Nucleus accumbens (tissue), 56 donors: ENCODE measurements around the gene ZSCAN21.
A peak's percentile ranks its signal among the peaks of the same experiment; 100 is the strongest.
"Not testable (repeated sequence)": the region's sequence is repeated elsewhere in the genome, so short reads cannot be mapped to it uniquely, and the experiment has no call there.

Source experiments
- DNase-seq, 56 donors: peaks; one replicate each; lab custom pipeline; 2025; lab: John Stamatoyannopoulos, UW

Gene ZSCAN21

DNA sequence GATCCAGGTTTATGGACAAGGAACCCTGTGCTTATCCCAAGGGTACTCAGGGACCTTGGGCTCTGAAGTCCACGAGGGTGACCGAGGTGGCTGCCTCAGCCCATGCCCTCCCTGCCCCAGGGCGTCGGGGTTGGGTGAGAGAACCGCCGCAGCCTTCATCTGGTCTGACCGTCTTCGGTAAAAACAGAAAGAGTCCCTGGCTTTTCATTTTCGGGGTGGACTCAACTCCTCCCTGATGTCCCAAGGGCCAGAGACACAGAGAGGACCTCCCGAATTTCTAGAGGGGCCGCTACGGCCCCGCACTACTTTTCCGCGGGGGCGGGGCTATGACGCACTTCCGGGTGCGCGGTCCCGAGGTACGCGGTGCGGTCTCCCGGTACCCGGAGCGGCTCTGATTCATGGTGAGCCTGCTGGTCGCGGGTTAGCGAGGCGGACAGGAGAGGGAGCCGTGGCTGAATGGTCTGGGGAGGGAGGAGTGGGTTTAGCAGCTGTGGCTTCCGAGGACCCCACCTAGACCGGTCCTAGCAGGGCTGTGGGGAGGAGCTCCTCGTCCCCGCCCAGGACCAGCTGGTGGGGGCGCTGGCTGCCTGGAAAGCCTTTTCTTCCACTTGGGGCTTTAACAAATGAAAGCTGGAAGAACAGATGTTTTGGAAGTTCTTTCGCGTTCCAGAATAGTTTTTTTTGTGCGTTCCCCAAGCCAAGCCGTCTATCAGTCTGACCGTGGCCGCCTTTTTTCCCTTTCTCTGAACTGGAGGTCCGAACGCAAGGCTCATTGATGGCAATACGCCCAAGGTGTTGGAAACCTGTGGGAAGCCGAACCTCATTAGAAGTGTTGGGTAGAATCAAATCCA, at the start of gene ZSCAN21:
TSS of gene ZSCAN21 (plus strand) at position 334 of the 851 bp plus-strand sequence. CDS start 7,233 bp downstream, outside the sequence.
- DNase-seq = peak; percentile 15 to 89 (median 78)

- DNase-seq = no peak
These were observed 49.3 kb upstream of the ZSCAN21 start for GRCh38 chr7:100000239-100000638.

- peak in 53 of 56 donors; percentile 9 to 82 (median 50) for DNase-seq
These were observed 45.6 kb upstream of the ZSCAN21 start for GRCh38 chr7:100003711-100004661.

GRCh38 chr7:100007887-100008286, 41.7 kb upstream of the ZSCAN21 start:
- DNase-seq = no peak

- DNase-seq = no peak
These were observed 41.0 kb upstream of the ZSCAN21 start for GRCh38 chr7:100008525-100008924.

DNA sequence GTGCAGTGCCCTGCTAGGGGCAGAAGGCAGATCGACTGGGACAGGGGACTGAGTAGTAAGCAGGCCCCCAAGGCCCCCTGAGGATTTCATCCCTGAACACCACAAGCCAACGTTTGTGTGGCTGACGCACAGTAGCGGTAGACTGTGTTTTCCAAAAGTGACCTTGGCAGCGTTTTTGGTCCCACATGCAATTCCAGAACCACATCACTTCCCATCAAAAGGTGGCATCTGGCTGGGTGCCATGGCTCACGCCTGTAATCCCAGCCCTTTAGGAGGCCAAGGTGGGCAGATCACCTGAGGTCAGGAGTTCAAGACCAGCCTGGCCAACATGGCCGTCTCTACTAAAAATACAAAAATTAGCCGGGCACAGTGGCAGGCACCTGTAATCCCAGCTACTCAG, 39.6 kb upstream of the ZSCAN21 start:
- DNase-seq = not testable (repeated sequence)

DNA sequence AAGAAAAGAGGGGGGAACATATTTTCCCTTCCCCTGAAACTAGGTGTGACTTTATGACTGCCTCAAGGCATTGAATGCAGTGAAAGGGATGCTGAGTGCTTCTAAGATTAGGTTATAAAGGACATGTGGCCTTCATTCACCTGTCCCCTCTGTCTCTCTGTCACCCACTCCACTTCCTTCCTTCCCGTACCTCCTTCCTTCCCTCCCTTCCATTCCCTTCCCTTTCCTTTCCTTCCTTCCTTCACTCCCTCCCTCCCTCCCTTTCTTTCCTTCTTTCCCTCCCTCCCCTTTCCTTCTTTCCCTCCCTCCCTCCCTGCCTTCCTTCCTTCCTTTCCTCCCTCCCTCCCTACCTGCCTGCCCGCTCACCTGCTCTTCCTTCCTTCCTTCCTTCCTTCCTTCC, 38.7 kb upstream of the ZSCAN21 start:
- DNase-seq = no peak

- no peak for DNase-seq
These were observed 38.1 kb upstream of the ZSCAN21 start for GRCh38 chr7:100011516-100011915.

DNA sequence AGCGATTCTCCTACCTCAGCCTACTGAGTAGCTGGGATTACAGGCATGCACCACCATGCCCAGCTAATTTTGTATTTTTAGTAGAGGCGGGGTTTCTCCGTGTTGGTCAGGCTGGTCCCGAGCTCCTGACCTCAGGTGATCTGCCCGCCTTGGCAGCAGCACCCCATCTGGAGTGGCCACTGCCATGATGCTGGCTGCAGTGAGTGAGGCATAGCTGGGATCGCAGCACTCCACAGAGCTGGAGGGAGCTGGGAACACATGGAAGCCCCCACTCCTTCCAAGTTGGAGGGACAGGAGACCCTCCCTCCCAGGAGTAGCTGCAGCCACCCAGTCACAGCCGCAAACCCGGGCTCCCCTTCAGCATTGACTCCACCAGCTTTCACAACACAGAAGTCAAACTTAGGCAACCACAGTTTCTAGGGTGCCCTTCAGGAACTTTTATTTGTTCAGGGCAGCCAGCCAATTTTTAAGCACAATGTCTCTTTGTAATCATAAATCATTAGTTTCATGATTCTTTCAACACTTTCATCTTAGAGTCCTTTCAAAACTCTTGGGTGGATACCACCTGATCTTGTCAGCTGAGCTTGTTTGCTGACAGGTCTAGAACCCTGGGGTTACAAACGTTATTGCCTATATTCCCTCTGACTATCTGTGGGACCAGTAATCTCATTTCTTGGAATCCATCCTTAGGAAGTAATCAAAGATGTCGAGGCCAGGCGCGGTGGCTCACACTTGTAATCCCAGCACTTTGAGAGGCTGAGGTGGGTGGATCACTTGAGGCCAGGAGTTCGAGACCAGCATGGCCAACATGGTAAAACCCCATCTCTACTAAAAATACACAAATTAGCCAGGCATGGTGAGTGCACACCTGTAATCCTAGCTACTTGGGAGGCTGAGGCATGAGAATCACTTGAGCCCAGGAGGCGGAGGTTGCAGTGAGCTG, 36.9 kb upstream of the ZSCAN21 start:
- not testable (repeated sequence) for DNase-seq

DNA sequence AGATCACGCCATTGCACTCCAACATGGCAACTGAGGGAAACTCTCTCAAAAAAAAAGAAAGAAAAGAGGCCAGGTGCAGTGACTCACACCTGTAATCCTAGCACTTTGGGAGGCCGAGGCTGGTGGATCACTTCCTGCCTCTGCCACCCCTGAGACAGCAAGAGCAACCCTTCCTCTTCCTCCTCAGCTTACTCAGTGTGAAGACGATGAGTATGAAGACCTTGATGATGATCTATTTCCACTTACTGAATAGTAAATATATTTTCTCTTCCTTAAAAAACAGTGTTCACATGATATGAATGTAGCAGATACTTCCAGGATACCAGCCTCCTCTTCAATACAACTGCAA, 36.3 kb upstream of the ZSCAN21 start:
- DNase-seq = no peak

DNA sequence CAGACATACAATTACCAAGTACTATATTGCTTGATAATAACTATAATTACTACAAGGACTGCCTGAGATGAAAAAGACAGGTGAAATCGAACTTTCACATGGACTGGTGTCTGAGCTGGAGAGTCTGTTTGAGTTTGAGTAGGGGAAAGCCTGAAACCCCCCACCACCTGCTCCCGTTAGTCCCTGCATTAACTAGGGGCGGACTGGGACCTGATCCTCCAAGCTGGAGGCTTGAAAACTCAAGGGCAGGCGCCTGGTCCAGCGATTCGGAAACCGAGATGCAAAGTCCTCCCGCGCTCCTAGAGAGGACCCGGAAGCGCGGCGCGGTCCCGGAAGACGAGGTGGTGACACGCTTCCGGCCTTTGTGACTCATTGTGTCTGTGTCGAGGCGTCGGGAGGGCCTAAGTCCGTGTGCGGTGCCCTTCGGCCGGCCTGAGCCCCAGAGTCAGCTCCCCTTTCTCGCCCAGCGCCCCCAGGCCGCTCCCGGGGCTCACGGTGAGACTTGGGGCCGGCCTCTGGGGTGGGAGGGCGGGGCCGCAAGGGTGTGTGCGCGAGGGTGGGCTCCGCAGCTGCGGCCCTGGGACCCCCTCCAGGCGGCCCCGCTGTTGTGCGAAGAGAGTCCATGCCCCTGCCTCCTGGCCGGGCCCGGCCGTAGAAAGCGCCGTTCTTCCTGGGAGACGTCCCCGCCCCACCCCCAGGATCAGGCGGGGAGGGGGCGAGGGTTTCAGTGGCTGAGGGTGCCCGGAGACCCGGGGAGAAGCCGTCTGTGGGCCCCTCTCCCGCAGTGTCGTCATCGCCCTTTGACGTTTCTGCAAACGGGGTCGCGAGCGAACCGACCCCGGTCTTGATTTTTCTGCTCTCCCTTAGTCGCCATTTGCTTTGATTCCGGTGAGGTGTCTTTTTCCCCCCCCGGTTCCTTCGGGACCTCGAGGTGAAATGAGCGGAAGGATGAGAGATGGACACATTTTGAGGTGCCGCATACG, 34.1 kb upstream of the ZSCAN21 start, which contains the start of gene ZKSCAN1:
TSS of gene ZKSCAN1 (plus strand) at position 365 of the 983 bp plus-strand sequence. CDS start 7,911 bp downstream, outside the sequence.
- peak; percentile 13 to 94 (median 83) for DNase-seq

GRCh38 chr7:100016215-100016901, 33.2 kb upstream of the ZSCAN21 start:
- peak in 45 of 56 donors; percentile 5 to 83 (median 63) for DNase-seq

- DNase-seq = peak in 4 of 56 donors; percentile 5 to 23 (median 13)
These were observed 32.3 kb upstream of the ZSCAN21 start for GRCh38 chr7:100017300-100017699.

DNA sequence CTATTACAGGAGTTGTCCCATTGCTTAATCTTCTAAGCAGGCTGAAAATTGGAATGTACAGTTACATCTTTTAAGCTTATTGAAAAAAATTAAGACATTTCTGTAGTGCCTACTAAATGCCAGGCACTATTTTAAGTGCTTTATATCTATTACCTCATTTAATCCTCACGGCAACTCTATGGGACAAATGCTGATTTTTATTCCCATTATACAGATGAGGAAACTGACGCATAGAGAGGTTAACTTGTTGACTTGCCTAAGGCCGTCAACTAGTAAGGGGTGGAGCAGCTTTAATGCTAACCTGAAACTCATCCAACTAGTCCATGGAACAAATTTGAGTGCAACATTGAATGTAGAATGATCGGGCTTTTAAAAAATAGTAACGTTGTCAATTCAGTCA, 31.7 kb upstream of the ZSCAN21 start:
- DNase-seq = no peak

GRCh38 chr7:100019908-100020307, 29.7 kb upstream of the ZSCAN21 start:
- no peak for DNase-seq

DNA sequence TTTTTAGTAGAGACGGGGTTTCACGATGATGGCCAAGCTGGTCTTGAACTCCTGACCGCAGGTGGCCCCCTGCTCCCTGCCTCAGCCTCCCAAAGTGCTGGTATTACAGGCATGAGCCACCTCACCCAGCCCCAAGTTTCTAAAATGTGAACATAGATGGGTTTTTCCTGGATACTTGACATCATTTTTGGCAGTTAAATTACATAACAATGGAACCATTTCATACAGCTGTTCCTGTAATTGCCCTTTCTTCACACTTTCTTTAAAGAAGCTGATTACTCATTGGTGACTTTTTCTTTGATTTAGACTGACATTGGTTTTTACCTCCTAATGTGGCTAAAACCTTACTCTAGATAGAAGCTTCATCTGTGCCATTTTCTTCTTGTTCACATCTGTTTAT, 28.3 kb upstream of the ZSCAN21 start:
- DNase-seq = peak in 1 of 56 donors; percentile 7

DNA sequence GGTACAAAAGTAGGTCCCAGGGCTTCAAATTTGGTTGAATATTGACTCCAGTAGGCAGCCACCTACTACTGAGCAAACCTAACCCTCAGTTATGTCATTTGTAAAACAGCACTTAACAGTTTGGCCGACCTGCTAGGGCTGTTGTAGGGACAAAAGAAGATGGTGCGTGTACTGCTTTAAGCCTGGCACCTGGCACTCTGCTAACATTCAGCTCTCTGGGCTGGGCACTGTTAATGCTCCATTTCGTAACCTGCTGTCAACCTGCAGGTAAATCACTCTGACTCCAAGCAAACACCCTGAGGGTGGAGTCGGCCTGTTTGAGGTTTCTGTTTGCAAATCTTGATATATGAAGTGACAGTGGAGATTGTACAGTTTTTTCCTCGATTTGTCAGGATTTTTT, 27.0 kb upstream of the ZSCAN21 start:
- no peak for DNase-seq

DNA sequence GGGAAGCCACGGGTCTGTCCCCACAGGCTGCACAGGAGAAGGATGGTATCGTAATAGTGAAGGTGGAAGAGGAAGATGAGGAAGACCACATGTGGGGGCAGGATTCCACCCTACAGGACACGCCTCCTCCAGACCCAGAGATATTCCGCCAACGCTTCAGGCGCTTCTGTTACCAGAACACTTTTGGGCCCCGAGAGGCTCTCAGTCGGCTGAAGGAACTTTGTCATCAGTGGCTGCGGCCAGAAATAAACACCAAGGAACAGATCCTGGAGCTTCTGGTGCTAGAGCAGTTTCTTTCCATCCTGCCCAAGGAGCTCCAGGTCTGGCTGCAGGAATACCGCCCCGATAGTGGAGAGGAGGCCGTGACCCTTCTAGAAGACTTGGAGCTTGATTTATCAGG, 26.0 kb upstream of the ZSCAN21 start:
- no peak for DNase-seq
